GM19238 (cell line): ENCODE data around the gene MMP25.

Experiments used
- DNase-seq: peaks from one replicate; pipeline ENCODE4 v3.0.0; 2011; ENCODE audit warnings: low spot score; ENCODE audit not compliant: insufficient read length

The MMP25 gene

GRCh38 chr16:3015865-3016521, 30.4 kb upstream of the MMP25 start:
- no peak for DNase-seq

GRCh38 chr16:3017344-3017743, 29.0 kb upstream of the MMP25 start:
- no peak for DNase-seq

GRCh38 chr16:3017794-3018506, 28.4 kb upstream of the MMP25 start, which contains the start of gene CLDN6:
TSS of gene CLDN6 (minus strand) at chr16:3018183. CDS start at chr16:3016021, 2,162 bp downstream.
- no peak for DNase-seq

DNA sequence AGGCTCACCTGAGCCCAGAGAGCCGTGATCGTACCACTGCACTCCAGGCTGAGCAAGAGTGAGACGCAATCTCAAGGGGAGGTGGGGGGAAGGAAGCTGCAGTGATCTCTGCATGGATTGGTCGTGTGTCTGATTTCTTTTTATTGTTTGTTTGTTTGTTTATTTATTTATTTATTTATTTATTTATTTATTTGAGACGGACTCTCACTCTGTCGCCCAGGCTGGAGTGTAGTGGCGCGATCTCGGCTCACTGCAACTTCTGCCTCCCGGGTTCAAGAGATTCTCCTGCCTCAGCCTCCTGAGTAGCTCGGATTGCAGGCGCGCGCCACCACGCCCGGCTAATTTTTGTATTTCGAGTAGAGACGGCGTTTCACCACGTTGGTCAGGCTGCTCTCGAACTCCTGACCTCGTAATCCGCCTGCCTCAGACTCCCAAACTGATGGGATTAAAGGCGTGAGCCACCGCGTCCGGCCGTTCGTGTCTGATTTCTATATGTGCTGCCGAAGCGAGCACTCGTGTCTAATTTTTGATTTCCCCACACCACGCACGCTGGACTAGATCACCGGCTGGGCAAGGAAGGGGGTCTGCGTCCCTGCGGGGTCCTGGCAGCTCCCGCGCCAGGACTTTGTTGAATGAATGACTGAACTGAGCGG, 26.6 kb upstream of the MMP25 start:
- DNase-seq = no peak

- peak; percentile 90 for DNase-seq
Observed at GRCh38 chr16:3020247-3020603, 26.1 kb upstream of the MMP25 start, which contains the start of gene TNFRSF12A. TSS of gene TNFRSF12A (plus strand) at chr16:3020368. CDS start at chr16:3020398, 30 bp downstream.

DNA sequence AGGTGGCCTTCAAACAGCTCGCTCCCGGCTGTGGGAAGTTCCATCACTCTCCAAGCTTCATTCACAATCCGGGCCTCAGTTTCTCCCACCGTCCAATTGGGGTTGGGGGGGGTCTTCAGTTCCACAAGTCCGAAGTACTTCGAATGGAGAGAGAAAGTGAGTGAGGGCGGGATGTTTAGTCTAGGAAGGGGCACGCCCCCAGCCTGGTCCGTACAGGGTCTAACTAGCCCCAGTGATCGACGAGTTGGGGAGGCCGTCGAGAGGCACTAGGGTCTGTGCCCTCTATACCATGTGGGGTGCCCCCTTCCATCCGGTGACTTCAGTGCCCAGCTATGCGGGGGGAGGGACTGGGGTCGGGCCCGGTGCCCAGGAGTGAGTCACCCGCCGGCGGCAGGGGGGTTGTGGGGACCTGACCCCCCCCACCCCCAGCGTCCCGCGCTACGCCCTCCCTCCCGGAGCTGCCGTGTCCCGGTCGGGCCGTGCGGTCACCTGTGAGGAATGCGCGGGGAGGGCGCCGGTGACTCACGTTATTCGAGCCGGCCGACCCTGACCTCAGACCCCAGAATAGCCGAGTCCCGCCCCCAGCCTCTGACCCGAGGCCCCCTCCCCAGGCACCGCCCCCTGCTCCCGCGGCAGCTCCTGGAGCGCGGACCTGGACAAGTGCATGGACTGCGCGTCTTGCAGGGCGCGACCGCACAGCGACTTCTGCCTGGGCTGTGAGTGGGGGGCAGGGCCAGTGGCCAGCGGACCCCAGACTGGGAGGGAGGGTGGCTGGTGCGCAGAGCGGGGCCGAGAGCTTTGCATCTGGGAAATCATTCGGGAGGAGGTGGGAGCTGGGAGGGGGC, 25.5 kb upstream of the MMP25 start:
- DNase-seq = no peak

- DNase-seq = peak; percentile 77
Observed at GRCh38 chr16:3021449-3022207, 24.7 kb upstream of the MMP25 start.

DNA sequence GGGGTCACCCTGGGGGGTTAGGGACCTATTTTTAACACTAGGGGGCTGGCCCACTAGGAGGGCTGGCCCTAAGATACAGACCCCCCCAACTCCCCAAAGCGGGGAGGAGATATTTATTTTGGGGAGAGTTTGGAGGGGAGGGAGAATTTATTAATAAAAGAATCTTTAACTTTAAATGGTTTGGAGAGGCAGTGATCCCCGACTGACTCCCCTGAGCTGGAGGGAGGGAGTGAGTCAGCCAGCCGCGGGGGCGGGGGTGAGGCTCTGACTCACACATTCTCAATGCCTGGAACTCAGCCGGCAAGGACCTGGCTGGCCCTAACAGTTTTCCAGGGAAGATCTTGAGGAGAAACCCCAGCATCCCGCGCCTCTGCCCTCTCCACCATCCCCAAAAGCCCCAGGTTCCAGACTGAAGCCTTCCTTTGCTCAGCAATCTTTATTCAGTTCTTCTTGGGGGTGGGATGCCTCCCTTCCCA, 24.1 kb upstream of the MMP25 start:
- DNase-seq = no peak

DNA sequence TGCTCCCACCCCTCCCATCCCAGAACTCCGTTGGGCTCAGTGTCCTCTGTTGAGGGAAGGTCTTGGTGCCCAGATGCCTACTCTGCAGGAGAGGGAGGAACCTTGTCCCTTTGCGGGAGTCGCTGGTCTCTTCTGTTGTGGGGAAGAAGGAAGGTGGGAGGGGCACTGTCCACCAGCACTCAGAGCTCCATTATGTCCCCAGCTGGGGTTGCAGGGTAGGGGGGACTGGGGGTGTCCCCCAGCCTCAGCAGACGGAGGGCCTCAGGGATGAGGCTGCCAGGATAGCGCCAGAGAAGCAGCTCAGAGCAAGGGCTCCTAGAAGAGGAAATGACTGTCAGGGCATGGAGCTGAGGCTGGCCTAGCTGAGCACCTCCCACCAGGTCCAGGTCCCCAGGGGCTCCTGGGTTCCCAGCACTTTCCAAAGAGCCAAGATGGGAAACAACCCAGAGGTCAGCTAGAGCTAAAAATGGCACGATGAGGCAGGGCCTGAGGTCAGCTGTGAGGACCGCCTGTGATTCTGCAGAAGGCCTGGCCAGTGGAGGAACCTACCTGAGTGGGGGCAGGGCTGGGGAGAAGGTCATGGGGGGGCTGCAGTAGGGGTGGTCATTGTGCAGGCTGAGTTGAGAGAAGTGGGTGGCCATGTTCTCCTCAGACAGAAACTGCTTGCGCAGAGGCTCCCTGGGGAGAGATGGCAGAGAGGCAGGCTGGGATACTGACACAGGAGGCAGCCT, 23.5 kb upstream of the MMP25 start:
- no peak for DNase-seq

- DNase-seq = no peak
Observed at GRCh38 chr16:3023415-3023668, 23.0 kb upstream of the MMP25 start.

GRCh38 chr16:3023669-3024478, 22.5 kb upstream of the MMP25 start, which contains the start of the genes HCFC1R1 and THOC6:
TSS of gene HCFC1R1 (minus strand) at chr16:3023942. CDS start at chr16:3023941, 1 bp downstream.
TSS of gene THOC6 (plus strand) at chr16:3024035. CDS start at chr16:3024327, 292 bp downstream.
- peak; percentile 95 for DNase-seq

DNA sequence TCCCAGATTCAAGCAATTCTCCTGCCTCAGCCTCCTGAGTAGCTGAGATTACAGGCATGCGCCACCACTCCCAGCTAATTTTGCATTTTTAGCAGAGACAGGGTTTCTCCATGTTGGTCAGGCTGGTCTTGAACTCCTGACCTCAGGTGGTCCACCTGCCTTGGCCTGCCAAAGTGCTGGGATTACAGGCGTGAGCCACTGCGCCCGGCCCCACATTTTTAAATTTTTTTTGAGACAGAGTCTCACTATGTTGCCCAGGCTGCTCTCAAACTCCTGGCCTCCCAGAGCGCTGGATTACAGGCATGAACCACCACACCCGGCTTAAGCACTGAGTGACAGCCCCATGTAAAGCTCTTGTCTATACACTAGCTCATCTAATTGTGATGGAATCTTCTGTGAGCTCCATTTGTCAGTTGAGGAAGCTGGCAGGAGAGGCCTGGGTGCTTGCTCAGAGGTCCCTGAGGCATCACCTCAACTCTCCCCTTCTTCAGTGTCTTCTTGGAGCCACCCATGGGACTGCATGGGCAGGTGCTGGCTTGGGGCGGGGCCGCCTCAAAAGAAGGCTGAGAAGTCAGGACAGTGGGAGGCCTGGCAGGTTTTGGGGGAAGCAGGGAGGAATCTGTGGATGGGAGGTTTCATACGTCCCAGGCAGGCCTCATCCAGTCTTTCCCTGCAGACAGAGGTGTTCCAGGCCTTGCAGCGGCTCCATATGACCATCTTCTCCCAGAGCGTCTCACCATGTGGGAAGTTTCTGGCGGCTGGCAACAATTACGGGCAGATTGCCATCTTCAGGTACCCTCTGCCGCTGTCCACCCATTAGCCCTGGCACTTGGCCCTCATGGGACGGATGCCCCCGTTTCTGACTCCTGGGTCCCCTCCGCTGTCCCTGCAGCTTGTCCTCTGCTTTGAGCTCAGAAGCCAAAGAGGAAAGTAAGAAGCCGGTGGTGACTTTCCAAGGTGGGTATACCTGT, 21.0 kb upstream of the MMP25 start:
- DNase-seq = no peak

GRCh38 chr16:3026003-3026378, 20.4 kb upstream of the MMP25 start:
- DNase-seq = no peak

DNA sequence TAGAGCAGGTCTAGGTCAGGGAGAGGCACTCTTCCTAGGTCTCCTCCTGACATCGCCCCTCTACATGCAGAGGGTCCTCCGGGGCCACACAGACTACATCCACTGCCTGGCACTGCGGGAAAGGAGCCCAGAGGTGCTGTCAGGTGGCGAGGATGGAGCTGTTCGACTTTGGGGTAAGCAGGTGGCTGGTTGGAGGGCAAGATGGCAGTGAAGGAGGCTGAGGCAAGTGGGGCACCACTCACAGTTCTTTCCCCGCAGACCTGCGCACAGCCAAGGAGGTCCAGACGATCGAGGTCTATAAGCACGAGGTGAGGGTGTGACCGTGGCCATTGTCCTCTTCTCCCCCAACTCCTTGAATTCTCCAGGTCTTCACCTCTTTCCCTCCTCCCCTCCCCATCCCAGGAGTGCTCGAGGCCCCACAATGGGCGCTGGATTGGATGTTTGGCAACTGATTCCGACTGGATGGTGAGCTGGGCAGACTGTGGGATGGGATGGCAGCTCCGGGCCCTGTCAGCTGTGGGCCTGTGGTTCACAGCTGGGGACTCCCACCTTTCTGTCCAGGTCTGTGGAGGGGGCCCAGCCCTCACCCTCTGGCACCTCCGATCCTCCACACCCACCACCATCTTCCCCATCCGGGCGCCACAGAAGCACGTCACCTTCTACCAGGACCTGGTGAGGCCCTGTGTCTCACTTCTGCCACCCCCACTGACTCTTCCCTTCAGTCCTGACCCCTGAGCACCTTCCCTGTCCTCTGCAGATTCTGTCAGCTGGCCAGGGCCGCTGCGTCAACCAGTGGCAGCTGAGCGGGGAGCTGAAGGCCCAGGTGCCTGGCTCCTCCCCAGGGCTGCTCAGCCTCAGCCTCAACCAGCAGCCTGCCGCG, 19.5 kb upstream of the MMP25 start:
- no peak for DNase-seq

- DNase-seq = no peak
Observed at GRCh38 chr16:3027489-3027795, 18.9 kb upstream of the MMP25 start.

DNA sequence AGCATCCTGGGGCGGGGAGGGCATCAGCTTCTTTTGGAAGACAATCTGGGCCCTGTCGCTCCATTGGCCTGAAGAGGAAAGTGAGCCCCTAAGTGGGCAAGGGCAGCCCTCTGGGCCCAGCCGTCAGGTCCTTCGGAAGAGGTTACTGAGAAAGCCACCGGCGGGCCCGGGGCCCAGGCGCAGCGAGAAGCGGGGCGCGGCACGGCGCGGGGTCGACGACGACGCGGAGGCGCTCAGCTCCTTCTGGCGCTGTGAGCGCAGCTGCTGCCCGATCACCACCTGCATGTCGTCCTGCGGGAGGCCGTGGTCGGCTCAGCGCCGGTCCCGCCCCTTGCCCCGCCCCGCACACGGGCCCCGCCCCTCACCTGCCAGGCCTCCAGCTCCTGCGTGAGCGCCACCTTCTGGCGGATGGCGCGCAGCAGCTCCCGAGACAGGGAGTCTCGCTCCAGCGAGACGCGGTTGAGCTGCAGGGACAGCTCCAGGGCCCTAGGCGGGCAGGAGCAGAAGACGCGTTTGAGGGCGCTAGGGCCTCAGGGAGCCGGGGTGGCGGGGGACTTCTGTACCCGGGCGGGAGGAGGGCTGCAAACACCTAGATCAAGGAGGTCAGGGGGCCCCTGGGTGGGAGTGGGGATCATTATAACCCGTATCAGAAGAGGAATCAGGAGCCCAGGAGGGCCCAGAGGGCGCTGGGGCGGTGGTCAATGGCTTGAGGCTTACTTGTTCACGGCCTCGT, 18.2 kb upstream of the MMP25 start:
- peak; percentile 87 for DNase-seq
